Breast epithelium (tissue), 3 donors: Measurements from ENCODE around the gene GRWD1.

ENCODE experiments used
- POLR2A ChIP-seq: fragments of 450-650 bp; IDR thresholded peaks from one replicate; pipeline ENCODE4 v1.6.1; 2016; ENCODE audit warnings: antibody characterized with exemption, mild to moderate bottlenecking, moderate library complexity
- POLR2AphosphoS5 ChIP-seq, 3 donors: sonication (generic); formaldehyde crosslinking; IDR thresholded peaks; one replicate each; pipeline ENCODE4 v1.6.1; 2017; ENCODE audit warnings: antibody characterized with exemption in 3 of 3
- TF ChIP-seq, protein P1 (sequence below), 3 donors: fragments of 450-650 bp; IDR thresholded peaks; one replicate each; pipeline ENCODE4 v1.5.1; 2016 to 2017; ENCODE audit warnings: antibody characterized with exemption in 3 of 3, mild to moderate bottlenecking in 3 of 3, moderate library complexity in 3 of 3

DNA sequence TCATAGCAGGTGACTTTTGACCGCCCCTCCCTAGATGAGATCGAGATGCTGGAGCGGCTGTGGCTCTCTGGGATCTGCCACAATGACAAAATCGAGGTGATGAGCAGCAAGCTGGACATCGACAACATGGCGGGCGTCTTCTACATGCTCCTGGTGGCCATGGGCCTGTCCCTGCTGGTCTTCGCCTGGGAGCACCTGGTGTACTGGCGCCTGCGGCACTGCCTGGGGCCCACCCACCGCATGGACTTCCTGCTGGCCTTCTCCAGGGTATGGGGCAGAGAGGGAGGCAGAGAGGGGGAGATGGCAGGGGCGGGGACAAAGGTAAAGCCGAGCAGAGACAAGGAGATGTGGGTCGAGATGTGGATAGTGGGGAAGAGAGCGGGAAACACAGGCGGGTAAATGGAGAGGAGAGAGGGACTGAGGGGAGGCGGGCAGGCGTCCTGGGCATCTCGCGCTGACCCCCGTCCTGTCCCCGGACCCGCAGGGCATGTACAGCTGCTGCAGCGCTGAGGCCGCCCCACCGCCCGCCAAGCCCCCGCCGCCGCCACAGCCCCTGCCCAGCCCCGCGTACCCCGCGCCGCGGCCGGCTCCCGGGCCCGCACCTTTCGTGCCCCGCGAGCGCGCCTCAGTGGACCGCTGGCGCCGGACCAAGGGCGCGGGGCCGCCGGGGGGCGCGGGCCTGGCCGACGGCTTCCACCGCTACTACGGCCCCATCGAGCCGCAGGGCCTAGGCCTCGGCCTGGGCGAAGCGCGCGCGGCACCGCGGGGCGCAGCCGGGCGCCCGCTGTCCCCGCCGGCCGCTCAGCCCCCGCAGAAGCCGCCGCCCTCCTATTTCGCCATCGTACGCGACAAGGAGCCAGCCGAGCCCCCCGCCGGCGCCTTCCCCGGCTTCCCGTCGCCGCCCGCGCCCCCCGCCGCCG is 3.4 kb upstream of the GRWD1 start:
- TF ChIP-seq, protein P1, sequence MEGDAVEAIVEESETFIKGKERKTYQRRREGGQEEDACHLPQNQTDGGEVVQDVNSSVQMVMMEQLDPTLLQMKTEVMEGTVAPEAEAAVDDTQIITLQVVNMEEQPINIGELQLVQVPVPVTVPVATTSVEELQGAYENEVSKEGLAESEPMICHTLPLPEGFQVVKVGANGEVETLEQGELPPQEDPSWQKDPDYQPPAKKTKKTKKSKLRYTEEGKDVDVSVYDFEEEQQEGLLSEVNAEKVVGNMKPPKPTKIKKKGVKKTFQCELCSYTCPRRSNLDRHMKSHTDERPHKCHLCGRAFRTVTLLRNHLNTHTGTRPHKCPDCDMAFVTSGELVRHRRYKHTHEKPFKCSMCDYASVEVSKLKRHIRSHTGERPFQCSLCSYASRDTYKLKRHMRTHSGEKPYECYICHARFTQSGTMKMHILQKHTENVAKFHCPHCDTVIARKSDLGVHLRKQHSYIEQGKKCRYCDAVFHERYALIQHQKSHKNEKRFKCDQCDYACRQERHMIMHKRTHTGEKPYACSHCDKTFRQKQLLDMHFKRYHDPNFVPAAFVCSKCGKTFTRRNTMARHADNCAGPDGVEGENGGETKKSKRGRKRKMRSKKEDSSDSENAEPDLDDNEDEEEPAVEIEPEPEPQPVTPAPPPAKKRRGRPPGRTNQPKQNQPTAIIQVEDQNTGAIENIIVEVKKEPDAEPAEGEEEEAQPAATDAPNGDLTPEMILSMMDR (IDR thresholded peaks at IDR 0.05), result no peak
- TF ChIP-seq POLR2A, result no peak
- TF ChIP-seq POLR2AphosphoS5 (IDR thresholded peaks at IDR 0.05), result no peak
